NCI-H345 (cell line): ENCODE measurements around the gene SERPINF2.
A peak's percentile ranks its signal among the peaks of the same experiment; 100 is the strongest.
"Not testable (repeated sequence)": the region's sequence is repeated elsewhere in the genome, so short reads cannot be mapped to it uniquely, and the experiment has no call there.

ENCODE experiments used
- DNase-seq: peaks from one replicate; lab custom pipeline; 2025; lab: John Stamatoyannopoulos, UW

Gene SERPINF2

DNA sequence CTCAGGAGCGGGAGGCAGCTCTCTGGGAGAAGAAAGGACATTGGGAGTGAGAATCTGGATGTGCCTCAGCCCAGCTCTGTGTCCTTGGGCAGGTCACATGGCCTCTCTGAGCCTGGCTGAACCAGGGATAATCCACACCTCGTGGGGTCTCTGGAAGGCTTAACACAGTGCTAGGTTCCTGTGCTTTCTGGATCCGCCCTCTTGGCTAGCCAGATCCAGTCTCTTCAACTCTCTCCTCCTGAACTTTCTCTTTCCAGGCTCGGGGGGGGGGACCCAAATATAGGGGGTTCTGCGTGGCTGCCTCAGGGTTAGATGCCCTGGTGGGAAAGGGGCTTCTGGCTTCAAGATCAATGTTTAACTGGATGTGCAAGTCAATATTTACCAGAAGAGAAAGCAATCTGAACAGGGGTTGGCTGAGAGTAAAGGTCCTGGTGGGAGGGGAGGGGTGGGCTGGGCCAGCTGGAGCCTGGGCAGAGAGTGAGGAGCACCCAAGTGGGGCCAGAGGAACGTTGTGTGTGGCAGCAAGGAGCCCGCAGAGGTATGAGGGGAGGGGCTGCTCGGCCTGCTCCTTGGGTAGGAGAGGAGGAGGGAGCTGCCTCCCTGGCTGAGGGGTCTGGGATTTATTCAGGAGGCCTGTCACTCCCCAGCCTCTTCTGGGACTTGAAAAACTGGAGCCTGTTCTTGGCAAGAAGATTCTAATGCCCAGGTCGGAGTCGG lies at the start of gene SERPINF2:
TSS of gene SERPINF2 (plus strand) at position 501 of the 717 bp plus-strand sequence. CDS start 2,125 bp downstream, outside the sequence.
- no peak for DNase-seq

DNA sequence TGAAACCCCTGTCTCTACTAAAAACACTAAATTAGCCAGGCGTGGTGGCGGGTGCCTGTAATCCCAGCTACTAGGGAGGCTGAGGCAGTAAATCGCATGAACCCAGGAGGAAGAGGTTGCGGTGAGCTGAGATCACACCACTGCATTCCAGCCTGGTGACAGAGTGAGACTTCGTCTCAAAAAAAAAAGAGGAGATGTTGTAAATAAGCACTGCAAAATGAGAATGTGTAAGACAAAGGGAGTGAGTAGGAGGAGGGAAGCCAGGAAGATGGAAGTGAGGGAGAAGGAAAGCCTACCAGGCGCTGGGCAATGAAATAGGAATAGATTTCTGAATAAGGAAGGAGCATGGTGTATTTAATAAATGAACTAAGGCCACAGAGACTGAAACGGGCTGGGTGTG lies 49.3 kb upstream of the SERPINF2 start:
- DNase-seq: no peak

DNA sequence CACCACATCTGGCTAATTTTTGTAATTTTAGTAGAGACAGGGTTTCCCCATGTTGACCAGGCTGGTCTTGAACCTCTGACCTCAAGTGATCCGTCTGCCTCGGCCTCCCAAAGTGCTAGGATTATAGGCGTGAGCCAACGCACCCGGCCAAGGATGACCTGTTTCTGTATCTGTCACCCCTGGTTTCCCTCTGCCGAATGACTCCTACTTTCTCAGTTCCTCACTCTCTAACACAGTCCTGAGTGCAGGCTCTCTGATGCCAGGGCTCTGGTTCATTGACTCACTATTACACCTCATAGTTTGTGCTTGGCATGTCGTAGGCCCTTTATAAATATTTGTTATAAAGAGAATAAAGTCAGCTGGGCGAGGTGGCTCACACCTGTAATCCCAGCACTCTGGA lies 47.3 kb upstream of the SERPINF2 start:
- DNase-seq: no peak

DNA sequence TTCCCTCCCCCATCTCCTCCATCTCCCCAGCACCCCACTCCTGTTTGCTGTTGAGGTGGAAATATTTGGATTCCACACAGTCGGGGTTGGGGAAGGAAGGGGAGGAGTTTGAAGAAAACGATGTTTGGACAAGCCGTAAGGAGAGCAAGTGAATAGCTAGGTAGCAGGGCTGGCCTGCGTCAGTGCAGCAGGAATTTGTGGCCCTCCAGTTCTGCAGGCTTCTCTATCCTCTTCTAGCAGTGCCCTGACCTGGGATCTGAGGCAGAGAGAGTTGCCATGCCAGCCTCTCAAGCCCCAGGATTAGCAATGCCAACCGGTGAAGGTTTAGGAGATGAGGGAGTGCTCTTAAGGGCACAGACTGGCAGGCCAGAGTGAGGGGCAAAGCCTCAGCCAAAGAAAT lies 45.0 kb upstream of the SERPINF2 start:
- no peak for DNase-seq

DNA sequence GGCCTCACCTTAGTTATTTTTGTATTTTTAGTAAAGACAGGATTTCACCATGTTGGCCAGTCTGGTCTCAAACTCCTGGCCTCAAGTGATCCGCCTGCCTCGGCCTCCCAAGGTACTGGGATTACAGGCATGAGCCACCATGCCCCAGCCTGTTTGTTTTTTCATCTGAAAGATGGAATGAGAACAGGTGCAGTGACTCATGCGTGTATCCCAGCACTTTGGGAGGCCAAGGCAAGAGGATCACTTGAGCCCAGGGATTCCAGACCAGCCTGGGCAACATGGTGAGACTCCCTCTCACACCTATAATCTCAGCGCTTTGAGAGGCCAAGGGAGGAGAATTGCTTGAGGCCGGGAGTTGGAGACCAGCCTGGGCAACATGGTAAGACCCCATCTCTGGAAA lies 42.8 kb upstream of the SERPINF2 start:
- not testable (repeated sequence) for DNase-seq

DNA sequence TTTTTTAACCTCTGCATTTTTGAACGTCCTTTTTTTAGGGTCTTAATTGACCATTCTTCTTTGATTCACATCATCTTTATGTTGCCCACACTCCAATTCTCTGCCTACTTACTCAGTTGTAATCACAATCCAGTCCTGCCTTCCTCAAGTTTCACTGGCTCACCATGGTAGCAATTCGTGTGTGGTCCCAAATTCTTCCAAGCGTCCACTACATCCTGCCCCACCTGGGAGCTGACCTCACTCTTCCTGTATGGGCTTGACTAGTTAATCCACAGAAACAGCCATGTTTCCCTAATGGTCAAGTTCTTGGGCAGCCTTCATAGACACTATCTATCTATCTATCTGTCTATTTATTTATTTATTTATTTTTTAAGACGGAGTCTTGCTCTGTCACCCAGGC lies 39.6 kb upstream of the SERPINF2 start:
- DNase-seq: no peak

DNA sequence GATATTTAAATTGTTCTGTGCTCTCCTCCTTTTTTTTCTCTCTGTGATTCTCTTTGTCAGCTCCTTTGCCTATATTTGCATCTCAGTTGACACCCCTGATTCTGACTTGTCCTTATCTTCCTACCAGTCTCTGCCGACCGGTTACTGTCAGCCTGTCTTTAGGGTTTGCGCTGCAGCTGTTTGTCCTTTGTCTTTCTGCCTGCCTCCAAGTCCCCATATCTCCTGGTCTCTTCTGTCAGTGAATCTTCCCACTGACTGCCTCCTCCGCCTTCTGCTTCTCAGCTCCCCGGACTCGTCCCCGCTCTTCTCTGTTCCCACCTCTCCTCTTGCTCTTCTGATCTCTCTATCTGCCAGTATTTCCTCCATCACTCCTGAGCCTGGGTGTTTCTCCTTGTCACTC lies 37.7 kb upstream of the SERPINF2 start:
- no peak for DNase-seq

DNA sequence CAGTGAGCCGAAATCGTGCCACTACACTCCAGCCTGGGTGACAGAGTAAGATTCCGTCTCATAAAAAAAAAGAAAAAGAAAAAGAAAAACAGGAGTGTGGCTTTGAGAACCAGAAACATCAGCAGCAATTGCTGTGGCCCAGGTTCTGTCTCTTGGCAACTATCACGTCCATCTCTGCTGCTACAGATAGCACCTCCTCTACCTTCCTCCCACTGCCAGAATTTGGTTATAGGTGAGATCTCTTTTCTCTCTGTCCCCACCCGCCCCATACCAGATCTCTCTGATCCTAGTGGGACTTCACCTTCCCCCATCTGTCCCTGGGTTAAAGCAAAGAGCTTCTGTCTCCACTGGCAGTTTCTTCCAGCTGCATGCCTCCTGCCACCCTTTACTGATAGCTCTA lies 35.6 kb upstream of the SERPINF2 start:
- no peak for DNase-seq

DNA sequence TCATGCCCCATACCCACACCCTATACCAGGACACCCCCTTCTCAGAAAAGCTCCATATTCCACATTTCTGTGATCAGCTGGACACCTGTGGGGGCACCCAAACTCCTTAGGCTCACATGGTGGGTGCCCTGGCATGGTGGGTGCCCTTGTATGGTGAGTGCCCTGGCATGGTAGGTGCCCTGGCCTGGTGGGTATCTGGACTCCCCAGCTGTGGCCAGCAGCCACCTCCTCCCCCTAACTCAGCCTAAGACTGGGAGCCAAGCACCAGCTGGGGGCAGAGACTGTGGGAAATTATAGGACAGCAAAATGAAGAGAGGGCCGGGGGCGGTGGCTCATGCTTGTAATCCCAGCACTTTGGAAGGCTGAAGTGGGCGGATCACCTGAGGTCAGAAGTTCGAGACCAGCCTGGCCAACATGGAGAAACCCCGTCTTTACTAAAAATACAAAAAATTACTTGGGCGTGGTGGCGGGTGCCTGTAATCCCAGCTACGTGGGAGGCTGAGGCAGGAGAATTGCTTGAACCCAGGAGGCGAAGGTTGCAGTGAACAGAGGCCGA lies 33.8 kb upstream of the SERPINF2 start:
- DNase-seq: not testable (repeated sequence)

DNA sequence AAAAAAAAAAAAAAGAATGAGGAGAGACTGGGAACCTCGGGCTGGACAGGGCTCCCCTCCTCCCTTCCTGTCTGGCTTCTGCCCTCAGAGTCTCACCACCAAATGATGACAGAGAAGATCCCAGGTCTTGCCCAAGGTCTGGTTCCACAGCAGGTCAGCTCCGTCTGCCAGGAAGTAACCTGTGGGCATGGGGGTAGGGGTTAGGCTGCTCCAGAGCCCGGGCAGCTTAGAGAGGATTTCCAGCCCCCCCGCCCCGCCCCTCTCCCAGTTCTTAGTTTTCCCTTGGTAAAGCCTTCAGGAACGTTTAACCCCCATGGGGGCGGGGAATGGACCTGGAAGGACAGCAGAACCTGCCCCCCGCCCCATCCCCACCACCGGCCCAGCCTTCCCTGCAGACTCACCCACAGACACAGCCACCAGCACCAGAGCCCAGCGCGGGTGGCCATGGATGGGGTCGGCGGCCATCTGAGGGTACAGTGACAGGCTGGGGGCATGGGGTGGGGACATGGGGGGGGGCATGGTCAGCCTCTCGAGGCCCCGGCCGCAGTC lies 33.2 kb upstream of the SERPINF2 start:
- no peak for DNase-seq

DNA sequence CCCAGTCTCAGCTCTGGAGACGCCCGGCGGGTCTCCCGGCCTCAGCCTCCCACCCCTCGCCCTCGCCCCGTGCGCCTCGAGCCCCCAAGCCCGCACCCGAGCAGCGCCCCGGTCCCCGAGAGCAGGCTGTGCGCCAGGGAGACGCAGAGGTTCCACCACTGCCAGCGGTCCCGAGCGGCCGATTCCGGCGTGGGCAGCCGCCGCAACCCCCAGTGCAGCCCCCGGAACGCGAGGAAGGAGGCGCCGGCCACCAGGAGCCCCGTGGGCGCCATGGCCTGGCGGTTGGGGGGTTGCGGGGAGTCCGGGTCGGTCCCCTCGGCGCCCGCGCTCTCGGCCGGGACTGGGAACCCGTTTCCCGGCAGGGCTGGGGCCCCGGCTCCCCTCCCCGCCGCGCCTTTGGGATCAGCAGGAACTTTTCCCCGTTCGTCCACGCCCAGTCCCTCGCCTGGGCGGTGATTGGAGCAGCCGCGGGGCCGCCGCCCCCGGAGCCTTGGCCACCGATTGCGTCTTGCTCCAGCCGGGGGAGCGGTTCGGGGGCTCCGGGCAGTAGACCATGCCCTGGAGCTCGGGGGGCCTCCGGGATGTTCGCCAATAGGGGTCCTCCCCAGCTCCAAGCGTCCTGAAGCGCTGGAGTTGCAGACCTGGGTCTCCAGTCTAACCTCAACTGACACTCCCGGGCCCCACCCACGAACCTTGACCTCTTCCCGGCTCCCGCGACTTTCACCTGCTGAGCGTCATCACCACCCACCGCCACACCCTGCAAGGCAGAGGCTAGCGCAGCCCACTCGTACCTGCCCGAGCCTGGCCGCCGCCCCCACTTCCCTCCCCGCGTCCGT lies 32.5 kb upstream of the SERPINF2 start, which contains the start of gene TLCD2:
TSS of gene TLCD2 (minus strand) at position 407 of the 836 bp plus-strand sequence. CDS start at position 272, 135 bp downstream.
- peak; percentile 15 for DNase-seq

DNA sequence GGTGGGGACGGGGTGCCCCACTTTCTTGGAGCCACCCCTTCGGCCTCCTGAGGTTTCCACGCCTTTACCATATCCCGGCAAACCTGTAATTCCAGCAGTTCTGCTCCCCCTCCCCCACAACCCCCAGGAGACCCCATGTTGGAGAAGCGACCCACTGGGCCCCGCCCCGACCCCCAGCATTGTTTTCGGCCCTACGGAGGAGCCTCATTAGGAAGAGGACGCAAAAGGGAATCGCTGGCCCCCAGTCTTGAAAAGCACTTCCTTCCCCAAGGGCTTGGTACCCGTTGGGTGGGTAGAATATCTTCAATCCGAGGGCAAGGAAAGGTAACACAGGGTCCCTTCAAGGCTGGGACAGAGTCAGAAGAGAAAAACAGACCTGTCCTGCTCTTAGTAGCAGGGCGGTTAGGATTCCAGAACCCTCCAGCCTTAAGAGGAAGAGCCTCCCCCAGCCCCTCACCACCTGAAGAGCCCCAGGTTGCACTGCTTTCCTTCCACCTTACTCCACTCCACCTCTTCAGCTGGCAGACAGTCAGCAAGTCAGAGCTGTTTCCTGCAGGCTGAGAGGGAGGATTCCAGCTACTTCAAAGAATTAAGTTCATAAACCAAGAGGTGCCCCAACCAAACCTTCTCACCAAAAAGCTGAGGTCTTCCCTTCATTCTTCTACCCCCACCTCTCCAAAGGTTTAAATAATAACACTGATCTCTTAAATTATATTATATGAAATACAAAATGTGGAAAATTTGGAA lies 31.7 kb upstream of the SERPINF2 start:
- DNase-seq: no peak

DNA sequence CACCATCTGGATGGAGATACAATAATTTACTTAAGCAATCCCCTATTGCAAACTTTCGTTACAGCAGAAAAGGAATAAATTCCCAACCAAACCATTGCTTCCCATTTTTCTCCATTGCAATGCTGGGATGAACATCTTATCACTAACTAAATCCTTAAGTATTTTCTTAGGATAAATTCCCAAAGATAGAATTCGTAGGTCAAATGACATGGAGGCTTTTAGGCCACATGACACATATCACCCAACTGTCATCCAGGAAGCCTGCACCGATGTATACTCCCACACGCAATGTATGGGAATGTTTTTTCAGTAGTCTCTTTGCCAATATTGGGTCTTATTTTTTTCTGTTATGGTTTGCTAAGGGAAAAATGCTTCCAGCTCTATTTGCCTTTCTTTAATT lies 30.9 kb upstream of the SERPINF2 start:
- DNase-seq: no peak

DNA sequence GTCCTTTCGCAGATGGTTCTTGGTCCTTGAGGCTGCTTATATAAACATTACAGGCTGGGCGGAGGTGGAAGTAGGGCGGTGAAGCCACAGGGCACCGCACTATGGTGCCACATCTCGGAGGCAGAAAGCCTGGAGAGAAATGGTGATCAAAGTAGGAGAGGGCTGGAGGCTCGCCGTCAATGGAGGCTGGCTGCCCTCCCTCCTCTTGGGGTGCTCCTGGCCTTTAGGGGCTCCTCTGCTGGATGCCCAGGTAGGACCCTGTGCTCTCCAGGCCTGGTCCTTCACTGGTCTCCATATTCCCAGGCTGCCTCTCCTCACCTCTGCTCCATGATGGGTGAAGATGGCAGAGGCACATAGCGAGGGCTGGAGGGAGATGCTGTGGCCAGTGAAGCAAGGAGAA lies 30.4 kb upstream of the SERPINF2 start:
- DNase-seq: no peak

DNA sequence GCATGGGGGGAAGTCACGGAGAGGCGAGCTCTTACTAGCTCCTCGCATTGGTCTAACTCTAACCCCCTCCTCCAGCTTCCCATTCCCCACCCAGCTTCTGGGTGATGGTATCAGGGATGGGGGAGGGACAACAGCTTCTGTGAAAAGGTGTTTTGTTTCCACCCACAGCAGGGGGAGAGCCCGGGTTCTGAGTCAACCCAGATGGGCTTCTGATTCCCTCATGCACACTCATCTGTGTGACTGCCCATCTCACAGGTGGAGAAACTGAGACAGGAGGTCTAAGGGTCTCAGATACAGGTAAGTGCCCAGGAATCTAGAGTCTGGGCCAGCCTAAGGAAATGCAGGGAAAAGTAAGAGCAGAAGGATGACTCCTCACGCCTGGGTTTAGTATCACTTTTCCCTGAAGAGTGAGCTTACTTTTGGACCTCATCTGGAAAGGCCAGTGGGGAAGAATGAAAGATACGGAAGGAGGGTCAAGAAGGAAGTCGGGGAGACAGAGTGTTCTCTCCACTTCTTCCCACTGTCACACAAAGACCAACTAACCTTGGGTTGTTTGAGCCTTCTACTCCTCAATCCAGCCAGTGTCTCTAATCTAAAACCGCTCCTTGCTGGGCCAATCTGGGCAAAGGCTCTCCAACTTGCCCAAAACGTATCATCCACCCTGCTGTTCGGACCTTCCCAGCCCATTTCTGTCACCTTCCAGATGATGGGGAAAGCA lies 29.4 kb upstream of the SERPINF2 start:
- no peak for DNase-seq

DNA sequence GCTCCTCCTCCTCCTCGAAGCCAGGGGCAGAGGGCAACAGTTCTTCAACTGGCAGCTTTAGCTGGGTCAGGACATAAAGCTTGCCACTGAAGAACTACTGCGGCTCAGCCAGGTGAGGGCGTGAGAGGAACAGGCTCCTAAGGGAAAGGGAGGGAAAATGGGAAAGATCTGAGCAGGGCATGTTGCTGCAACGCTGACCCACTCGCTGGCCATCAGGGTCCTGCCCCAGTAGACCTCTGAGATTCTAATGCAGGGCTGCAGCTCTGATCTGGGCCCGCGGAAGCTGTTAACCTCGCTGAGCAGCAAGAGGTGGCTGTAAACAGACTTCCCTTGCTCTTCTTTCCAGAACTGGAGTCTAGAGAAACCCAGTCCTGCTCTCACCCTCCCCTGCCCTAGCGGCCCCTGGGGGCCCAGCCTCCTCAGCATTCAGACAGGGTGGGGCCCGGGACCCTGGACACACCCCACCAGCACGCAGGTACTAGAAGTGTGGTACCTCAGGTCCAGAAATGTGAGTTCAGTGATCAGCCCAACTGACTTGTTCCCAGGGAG lies 28.7 kb upstream of the SERPINF2 start:
- no peak for DNase-seq

DNA sequence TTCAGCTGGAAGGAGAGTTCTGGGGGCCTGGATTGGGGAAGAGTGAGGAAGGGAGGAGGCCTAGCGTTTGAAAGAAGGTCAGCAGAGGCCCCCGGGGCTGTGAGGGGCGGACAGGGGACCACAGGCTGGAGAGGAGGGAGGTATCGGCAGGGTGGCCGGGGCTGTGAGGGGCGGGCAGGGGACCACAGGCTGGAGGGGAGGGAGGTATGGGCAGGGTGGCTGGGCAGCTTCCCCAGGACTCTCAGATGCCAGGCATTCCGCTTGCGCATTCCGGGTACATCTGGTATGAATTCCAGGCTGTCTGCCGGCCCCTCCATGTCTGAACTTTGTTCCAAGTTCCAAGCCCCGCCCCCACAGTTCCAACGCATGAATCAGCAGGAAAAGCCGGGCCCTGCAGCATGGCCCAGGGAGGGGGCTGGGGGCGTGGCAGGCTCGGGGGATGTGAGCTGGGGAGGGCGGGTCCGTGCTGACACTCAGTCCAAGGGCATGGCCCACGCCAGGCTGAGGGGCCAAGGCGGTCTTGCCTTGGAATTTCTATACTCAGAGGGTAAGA lies 28.2 kb upstream of the SERPINF2 start:
- DNase-seq: no peak

DNA sequence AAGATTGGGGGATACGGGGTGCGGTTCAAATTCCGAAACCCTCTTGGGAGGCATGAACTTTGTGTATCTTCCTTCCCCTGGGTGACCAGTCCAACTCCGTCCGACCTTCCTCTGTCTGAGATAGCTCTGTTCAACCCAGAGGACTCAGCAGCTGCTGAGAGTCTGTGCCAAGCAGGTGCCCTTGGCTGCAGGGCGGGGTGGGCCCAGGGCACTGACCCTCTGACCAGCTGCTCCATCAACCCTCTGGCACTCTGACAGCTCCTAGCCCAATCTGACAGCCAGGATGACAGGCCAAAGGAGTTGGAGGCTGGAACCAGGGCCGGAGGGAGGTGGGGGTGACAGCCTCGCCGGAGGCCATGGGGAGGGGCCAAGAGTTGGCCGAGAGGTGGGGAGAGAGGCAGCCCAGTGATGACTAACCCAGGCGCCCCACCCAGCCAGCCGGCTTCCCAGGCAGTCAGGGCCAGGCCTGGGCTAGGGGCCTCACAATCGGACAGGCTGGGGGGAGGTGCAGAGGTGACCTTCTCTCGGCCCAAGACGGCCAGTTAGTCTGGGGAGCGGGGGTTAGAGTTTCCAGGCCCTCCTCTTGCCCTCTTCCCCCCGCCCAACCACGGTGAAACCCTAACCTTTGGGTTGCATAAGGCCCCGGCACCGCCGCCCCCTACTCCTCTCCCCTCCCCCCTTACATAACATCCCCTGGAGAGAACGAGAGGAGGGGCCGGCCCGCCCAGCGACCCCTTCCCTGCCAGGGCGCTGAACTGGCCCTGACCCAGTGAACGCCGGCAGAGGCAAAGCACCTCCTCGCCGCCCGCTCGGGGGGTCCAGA lies 27.5 kb upstream of the SERPINF2 start:
- DNase-seq: no peak

DNA sequence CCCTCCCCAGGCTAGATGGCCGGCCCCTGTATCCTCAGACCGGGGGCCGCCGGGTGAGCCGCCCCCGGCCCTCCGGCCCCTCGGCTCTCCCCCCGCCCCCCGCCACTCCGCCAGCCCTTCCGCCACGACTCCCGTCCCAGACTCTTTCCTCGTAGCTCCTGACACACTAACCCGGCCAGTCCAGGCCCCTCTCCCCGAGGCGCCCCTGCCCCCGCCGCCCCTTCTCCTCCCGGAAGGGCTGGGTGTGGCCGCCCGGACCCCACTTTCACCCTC lies 26.9 kb upstream of the SERPINF2 start:
- no peak for DNase-seq
